Right lung (tissue), 5 donors: Measurements from ENCODE around the gene MSI1. TPM values are rescaled to one million over a fixed set of nuclear protein-coding genes. Genes with fewer than 3 reads are reported as not detected.
"Not testable (repeated sequence)": the region's sequence is repeated elsewhere in the genome, so short reads cannot be mapped to it uniquely, and the experiment has no call there.

Experiments used
- DNase-seq, 2 donors: peaks; one replicate each; pipeline ENCODE4 v3.0.0-alpha.2; 2013
- polyA plus RNA-seq, 5 donors: library from polyadenylated mRNA; unstranded; fragments of 120-200 nt; gene quantifications; one replicate each; pipeline versions ENCODE4 v1.2.1 to v1.2.3, GENCODE V29; 2013; ENCODE audit warnings: inconsistent platforms in 1 of 5, low replicate concordance in 1 of 5; ENCODE audit not compliant: insufficient read length in 5 of 5, insufficient read depth in 1 of 5

Gene MSI1
- polyA plus RNA-seq, 5 donors: 11.2 to 18.8 (median 16.4) TPM

DNA sequence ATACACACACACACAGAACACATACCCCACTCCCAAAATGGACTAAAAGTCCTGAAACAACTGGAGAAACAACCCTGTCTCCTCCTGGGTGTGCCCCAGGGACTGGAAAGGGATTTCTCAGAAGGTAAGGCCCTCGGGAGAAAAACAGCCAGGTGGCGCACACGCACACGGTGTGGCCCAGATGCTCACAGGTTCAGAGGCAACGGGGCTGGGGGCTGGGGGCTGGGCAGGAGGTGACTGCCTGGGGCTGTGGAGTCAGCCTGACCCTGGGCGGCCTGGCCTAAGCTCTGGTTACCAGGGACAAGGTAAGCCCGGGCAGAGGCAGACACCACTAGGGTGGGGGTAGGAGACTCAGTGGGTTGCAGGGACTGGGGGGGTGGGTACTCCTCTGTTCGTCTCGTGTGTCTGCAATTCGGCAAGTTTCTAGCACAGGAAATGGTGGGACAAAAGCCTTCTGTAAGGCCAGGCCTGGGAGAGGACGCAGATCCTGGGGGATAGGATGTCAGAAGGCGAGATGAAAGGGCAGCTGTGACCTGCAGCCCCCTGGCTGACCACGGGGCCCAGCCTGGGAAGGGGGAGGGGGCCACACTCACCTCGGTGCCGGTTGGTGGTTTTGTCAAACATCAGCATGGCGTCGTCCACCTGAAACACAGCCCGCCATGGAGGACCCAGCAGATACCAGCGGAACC lies 10.4 kb downstream of the MSI1 start:
- no peak for DNase-seq

DNA sequence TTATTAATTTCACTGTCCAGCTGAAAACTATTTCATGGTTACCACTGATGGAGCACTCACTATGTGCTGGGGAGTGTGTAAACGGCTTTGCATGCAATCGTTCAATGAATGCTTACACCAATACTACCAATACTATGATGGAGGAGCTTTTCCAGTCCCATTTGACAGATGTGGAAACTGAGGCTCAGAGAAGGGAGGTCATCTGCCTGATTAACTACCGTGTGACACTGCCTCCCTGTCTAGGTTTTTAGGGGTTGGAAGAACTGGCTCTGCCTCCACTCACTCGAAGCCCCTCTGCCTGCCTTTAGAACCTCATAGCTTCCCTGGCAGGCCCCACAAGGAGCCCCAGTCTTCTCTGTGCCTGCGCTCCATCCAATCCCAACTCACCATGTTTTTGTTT lies 11.9 kb downstream of the MSI1 start:
- no peak for DNase-seq

DNA sequence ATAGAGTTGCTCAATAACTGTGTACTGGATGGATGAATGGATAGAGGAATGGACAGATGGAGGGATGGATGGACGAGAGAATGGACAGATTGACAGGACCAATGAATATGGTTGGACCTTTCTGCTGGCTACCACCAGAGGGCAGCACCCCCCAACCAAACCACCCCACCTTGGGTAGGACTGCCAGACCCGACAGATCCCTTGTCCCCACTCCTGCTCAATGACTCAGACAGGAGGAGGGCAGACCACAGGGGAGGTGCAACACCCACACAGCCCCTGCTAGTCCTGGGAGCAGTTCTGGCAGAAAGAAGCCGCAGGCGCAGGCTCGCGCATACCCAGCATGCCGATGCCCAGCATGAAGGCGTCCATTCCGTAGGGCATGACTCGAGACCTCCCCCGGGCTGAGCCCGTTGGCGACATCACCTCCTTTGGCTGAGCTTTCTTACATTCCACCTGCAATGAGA lies 12.4 kb downstream of the MSI1 start:
- DNase-seq: peak; percentile 56 to 69

DNA sequence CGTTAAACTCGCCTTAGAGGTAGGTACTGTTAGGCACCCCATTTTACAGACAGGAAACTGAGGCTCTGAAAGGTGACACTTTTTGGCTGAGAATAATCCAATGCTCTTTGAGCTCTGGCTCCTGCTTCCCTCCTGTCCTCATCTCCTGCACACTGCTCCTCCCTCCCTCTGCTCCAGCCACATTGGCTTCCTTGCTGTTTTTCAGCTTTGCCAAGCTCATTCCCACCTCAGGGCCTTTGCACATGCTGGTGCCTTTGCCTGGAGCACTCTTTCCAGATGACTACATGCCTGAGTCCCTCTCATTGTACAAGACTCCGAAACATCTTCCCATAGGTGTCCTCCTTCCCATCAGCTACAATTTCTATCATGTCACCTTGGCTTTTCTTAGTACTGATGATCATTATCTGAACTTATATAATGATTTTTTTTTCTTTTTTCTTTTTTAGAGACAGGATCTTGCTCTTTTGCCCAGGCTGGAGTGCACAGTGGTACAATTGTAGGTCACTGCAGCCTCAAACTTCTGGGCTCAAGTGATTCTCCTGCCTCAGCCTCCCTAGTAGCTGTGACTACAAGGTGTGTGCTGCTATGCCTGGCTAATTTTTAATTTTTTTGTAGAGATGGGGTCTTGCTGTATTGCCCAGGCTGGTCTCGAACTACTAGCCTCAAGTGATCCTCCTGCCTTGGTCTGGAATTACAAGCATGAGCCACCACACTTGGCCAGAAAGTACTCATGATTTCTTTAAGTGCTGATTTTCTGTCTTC lies 15.2 kb downstream of the MSI1 start:
- DNase-seq: no peak

DNA sequence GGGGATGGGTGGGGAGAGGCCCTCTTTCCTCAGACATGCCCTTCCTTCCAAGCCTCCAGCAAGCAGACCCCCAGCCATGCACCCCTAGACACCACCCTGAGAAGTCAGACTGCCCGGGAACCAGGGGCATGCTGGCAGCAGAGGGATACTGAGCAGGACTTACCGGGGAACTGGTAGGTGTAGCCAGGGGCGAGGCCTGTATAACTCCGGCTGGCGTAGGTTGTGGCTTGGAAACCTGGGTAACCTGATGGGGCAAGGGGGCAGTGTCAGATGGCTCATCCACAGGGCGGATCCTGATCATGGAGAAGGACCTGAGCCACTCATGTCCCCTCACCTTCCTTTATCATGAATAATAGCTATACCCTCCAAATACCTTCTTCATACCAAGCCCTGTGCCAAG lies 15.8 kb downstream of the MSI1 start:
- DNase-seq: no peak

DNA sequence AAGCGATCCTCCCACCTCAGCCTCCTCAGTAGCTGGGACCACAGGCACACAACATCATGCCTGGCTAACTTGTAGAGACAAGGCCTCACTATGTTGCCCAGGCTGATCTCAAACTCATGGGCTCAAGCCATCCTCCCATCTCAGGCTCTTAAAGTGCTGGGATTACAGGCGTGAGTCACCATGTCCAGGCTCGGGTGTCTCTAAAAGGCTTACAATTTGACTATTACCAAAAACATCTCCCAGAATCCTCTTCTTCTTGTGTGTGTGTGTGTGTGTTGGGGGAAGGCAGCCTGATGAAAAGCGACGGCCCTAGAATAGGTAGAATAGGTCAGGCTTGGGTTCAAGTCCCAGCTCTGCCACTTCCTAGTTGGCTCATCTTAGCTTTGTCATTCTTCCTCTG lies 16.8 kb downstream of the MSI1 start:
- DNase-seq: no peak

DNA sequence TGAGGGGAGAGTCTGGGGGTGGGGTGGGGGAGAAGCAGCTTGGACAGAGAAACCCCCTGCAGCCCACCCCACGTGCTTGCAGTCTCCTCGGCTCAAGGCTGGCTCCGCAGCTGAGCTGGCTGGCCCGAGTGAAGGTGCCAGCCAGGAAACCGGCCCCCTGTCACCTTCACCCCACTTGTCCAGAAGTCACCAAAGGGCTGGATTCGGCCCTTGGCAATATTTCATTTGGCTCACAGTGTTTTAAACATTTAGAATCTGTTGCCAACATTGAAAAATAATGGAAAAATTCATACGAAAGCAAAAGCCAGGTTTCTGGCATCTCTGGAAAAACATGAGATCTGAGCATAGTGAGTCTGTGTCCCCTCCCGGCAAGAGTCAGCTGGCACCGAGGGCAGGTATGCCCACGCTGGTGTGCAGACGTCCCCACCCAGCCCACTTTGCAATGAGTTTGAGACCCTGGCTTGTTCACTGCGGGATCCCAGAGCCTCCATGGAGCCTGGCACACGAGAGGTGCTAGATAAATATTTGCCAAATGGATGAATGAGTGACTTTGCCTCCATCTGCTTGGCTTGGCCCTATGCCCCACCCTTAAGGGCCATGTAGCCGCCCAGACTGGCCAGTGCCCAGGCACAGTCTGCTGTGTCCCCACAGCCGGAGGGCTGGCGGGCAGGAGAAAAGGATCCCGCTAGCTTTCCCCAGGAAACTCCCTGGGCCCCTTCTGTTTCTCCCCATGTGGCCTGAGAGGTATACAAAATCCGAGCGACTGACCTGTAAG lies 18.2 kb downstream of the MSI1 start:
- DNase-seq: no peak

DNA sequence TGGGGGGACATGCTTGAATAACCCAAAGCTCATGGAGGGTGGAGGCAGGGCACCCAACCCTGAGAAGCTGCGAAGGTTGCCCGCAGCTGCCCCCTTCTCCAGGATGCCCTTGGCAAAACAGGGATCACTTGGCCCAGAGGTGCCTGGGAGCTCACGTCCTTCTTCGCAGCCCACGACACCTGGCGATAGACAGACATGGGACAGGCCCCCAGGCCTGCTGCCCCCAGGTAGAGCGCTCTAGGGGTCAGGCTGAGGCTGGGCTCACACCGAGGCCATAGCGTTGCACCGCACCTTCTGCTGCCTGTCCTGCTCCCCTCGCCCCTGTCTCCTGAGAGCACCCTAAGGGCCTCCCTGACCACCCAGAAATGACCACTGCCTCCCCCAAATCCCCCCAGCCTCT lies 21.2 kb downstream of the MSI1 start:
- DNase-seq: no peak

DNA sequence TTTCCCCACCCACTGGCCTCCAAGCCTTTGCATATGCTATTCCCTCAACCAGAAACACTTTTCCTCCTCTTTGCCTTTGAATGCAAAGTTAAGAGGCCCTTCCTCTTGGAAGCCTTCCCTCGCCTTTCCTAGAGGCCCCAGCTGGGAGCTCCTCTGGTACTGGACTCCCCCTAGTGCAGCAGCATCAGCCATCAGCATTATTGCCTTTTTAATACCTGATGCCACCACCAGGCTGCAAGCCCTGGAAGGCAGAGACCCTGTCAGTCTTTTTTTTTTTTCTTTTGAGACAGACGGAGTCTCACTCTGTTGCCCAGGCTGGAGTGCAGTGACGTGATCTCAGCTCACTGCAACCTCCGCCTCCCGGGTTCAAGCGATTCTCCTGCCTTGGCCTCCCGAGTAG lies 22.3 kb downstream of the MSI1 start:
- no peak for DNase-seq

DNA sequence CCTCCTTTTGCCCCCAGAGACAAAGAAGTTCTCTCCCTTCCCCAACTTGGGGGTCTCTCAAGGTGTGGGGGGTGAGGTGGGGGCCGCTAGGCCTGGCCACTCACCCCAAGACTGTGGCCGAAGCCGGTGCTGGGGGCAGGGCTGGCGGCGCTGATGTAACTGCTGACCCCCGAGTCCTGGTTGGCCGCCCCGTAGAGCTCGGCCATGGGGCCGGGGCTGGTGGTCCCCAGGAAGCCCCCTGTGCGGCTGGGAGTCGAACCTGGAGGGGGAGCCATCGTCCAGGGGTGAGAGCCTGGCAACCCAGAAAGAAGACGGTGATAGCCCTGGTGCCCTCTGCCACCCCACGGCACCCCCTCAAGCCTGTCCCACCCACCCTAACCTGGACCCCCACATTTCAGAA lies 22.9 kb downstream of the MSI1 start:
- DNase-seq: no peak

DNA sequence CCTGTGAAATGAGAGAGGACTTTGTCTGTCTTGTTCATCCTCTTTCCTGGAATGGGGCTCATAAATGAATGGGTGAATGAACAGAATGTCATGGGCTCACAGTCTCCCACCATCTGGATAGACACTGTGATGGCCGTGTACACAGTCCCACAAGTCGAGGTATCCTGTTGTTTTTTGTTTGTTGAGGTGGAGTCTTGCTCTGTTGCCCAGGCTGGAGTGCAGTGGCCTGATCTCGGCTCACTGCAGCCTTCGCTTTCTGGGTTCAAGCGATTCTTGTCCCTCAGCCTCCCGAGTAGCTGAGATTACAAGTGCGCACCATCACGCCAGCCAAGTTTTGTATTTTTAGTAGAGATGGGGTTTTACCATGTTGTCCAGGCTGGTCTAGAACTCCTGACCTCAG lies 25.3 kb downstream of the MSI1 start:
- no peak for DNase-seq

DNA sequence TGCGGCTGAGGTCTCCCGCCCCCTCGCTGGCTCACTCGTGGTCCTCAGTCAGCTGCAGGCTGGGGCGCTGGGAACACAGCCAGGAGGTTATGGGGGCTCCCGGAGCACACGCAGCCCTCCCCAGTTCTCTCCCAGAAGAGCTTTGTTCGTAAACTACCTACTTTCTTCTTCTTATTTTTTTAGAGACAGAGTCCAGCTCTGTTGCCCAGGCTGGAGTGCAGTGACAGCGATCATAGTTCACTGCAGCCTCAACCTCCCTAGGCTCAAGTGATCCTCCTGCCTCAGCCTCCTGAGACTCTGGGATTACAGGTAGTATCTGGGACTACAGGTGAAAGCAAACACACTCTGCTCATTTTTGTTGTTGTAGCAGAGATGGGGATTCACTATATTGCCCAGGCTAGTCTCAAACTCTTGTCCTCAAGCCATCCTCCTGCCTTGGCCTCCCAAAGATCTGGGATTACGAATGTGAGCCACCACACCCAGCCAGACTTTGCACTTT lies 25.9 kb downstream of the MSI1 start:
- DNase-seq: no peak

DNA sequence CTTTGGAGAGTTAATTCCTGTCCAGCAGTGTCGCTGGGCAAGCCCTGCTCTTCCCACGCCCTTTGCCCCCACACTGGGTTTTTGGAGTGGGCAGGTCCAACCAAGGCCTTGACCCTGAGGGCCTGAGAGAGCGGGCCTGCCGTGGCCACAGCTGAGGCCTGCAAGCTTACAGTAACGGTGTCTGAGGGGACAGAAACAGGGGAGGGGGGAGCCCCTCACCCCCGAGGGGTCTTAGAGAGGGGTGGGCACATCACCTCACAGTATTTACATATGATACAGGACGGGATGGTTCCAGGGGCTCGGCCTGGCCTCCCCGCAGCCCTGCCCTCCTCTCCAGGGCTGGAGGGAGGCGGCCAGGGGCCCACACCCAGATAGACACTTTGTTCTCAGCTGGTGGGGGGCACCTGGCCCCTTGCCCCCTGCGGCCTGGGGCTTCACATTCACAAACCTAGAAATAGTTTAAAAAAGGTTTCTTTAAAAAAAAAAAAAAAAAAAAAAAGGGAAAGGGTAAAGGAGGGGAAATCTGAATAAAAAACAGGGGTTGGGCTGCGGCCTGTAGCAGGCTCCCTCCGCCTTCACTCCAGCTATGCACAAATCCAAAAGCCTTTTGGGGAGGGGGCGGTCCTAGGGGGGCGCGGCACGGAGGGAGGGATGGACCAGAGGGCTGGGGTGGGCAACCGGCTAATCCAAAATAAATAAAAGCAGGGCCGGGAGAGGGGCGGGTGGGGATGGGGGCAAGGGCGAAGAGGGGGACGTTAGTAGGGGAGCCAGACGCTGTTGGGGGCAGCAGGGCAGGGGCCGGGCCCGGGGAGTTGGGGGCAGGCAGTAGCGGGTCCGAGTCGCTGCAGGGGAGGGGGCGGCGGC lies 26.6 kb downstream of the MSI1 start:
- no peak for DNase-seq

DNA sequence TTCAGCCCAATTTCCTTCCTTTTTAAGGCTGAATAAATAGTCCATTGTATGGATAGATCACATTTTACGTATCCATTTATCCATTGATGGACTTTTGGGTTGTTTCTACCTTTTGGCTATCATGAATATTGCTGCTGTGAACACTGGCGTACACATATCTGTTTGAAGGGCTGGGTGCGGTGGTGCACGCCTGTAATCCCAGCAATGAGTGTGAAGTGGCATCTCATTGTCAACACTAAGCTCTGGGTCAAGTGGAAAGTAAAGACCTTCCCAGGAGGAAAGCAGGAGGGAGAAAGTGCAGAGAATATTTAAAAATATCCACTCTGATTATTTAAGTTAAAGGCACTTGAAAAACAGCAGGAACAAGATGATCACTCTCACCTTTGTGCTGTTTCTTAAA lies 29.7 kb downstream of the MSI1 start:
- DNase-seq: no peak

DNA sequence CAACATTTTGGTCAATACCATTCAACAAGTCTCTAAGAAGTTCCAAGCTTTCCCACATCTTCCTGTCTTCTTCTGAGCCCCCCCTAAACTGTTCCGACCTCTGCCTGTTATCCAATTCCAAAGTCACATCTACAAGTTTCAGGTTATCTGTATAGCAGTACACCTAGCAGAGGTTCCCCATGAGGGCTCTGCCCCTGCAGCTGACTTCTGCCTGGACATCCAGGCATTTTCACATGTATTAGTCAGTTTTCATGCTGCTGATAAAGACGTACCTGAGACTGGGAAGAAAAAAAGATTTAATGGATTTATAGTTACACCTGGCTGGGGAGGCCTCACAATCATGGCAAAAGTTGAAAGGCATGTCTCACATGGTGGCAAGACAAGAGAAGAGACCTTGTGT lies 31.2 kb downstream of the MSI1 start:
- DNase-seq: no peak

DNA sequence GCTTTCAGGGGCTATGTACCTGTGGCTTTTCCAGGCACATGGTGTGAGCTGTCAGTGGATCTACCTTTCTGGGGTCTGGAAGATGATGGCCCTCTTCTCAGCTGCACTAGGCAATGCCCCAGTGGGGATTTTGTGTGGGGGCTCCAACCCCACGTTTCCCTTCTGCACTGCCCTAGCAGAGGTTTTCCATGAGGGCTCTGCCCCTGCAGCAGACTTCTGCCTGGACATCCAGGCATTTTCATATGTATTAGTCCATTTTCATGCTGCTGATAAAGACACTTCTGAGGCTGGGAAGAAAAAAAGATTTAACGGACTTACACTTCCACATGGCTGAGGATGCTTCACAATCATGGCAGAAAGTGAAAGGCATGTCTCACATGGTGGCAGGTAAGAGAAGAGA lies 32.6 kb downstream of the MSI1 start:
- DNase-seq: not testable (repeated sequence)

DNA sequence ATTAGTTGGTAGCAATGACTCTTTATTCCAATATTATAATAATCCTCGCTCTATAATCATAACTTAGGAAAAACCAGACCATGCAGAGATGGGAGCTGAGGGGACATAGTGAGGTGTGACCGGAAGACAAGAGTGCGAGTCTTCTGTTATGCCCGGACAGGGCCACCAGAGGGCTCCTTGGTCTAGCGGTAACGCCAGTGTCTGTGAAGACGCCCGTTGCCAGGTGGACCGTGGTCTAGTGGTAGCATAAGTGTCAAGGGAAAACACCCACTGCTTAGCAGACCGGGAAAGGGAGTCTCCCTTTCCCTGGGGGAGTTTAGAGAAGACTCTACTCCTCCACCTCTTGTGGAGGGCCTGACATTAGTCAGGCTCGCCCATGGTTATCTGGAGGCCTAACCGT lies 33.5 kb downstream of the MSI1 start:
- not testable (repeated sequence) for DNase-seq

DNA sequence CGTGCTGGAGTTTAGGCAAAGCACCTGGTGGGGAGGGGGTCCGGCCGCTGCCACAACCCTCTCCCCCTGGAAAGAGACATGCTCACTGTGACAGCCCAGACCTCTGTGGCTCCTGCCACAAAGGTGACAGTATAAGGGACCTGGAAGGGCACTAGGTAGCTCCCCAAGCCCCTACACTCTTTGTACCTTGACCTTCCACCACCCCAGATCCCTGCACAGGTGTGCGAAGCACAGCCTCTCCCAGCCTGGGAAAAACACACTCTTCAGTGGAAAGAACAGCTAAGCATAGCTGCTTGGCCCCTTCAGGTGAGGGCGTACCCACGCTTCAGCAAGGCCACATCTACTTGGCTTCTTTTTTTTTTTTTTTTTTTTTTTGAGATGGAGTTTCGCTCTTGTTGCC lies 36.4 kb downstream of the MSI1 start:
- no peak for DNase-seq

DNA sequence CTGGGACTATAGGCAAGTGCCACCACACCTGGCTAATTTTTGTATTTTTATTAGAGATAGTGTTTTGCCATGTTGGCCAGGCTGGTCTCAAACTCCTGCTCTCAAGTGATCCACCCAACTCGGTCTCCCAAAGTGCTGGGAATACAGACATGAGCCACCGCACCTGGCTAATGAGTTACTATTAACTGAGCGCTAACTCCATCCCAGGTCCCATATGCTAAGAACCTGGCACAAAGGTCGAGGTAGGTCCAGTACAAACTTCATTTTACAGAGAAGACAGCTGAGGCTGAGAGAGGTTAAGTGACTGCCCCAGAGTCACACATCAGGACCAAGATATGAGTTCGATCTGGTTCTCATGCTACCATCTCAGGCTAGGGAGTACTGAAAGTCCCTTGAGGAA lies 36.9 kb downstream of the MSI1 start:
- DNase-seq: no peak

DNA sequence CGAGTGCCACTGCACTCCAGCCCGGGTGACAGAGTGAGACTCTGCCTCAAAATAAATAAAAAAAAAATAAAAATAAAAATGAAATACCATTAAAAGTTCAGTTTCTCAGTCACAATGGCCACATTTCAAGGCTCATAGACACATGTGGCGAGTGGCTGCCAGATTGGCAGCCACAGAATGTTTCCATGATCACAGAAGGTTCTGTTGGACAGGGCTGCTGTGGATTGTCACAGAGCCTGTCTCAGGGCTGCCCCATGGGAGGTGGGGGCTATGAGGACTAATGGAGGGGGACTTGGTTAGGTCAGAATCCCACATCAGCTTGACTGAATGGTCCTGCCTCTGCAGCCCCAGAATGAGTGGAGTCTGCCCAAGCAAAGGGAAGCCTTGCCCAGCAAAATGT lies 37.6 kb downstream of the MSI1 start:
- no peak for DNase-seq

DNA sequence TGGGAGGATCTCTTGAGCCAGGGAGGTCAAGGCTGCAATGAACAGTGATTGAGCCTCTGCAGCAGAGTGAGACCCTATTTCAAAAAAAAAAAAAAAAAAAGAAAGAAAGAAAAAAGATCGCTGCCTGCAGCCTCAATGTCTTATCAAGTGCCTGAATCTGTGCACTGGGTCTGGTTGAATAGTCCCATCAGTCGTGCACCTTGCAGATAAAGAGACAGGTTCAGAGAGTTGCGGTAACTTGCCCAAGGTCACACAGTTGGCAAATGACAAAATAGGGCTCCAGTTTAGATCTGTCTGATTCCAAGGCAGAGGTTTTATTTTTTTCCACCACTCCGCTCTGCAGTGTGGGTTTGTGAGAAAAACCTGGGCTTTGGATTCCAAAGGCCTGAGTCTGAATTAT lies 40.7 kb downstream of the MSI1 start:
- DNase-seq: no peak

DNA sequence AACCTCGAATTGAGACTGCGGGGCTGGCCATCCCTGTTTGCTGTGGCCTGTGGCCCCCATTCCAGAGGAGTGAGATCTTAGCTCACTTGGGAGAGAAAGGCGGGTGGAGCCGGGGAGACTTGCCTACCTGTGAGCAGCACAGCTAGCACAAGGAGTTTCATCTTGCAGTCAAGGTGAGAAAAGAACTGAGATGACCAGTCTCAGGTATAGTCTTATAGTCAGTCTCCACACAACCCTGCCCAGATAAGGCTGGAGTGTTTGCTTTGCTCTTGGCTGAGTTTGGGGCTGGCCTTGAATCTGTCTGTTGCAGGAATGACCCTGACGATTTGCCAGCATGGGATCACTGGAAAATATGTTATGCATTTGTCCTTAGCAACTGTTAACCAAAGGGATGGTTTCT lies 41.4 kb downstream of the MSI1 start, which contains the start of gene PLA2G1B:
Gene PLA2G1B (minus strand): TSS at position 187 of the 400 bp plus-strand sequence. CDS start 26 bp downstream, at position 161.
- no peak for DNase-seq
